Hepatocyte (in vitro differentiated cells): ENCODE data around the gene NIM1K. TPM values are rescaled to one million over a fixed set of nuclear protein-coding genes. Genes with fewer than 3 reads are reported as not detected.

Source experiments
- DNase-seq: peaks from one replicate; pipeline ENCODE4 v3.0.0-alpha.2; 2016; ENCODE audit warnings: low spot score
- H2AFZ ChIP-seq: fragments of 200-600 bp; sonication (generic); 2 replicates; pipeline ENCODE4 v1.6.0; 2016; ENCODE audit warnings: antibody characterized with exemption, mild to moderate bottlenecking
- H3K27ac ChIP-seq: fragments of 200-600 bp; sonication (generic); 2 replicates; pipeline ENCODE4 v1.5.1; 2016; ENCODE audit warnings: mild to moderate bottlenecking
- H3K27me3 ChIP-seq: fragments of 200-600 bp; sonication (generic); 2 replicates; pipeline ENCODE4 v1.6.1; 2016
- H3K36me3 ChIP-seq: fragments of 200-600 bp; sonication (generic); replicated peaks from 2 replicates; pipeline ENCODE4 v1.5.1; 2016; ENCODE audit warnings: low read depth; ENCODE audit not compliant: insufficient read depth
- H3K4me1 ChIP-seq: fragments of 200-600 bp; sonication (generic); 2 replicates; pipeline ENCODE4 v1.5.1; 2016; ENCODE audit warnings: mild to moderate bottlenecking, moderate library complexity; ENCODE audit not compliant: insufficient read depth
- H3K4me2 ChIP-seq: fragments of 200-600 bp; sonication (generic); 2 replicates; pipeline ENCODE4 v1.6.0; 2016
- H3K4me3 ChIP-seq: fragments of 200-600 bp; sonication (generic); 2 replicates; pipeline ENCODE4 v1.5.1; 2016; ENCODE audit warnings: mild to moderate bottlenecking
- H3K79me2 ChIP-seq: fragments of 200-600 bp; sonication (generic); 2 replicates; pipeline ENCODE4 v1.6.0; 2017; ENCODE audit warnings: mild to moderate bottlenecking
- H3K9me2 ChIP-seq: fragments of 200-600 bp; sonication (generic); replicated peaks from 2 replicates; pipeline ENCODE4 v1.6.0; 2017; ENCODE audit warnings: mild to moderate bottlenecking; ENCODE audit not compliant: insufficient read depth
- H3K9me3 ChIP-seq: fragments of 200-600 bp; sonication (generic); 2 replicates; pipeline ENCODE4 v1.5.1; 2016; ENCODE audit warnings: low read depth, mild to moderate bottlenecking
- H4K20me1 ChIP-seq: fragments of 200-600 bp; sonication (generic); 2 replicates; pipeline ENCODE4 v1.6.0; 2016; ENCODE audit warnings: mild to moderate bottlenecking; ENCODE audit not compliant: insufficient read depth, poor library complexity, severe bottlenecking
- CTCF ChIP-seq: fragments of 200-600 bp; sonication (generic); IDR thresholded peaks from 2 replicates; pipeline ENCODE4 v1.5.1; 2016; ENCODE audit warnings: antibody characterized with exemption, mild to moderate bottlenecking; ENCODE audit not compliant: poor library complexity
- EZH2 ChIP-seq: fragments of 200-600 bp; sonication (generic); IDR thresholded peaks from 2 replicates; pipeline ENCODE4 v1.6.1; 2016; ENCODE audit warnings: antibody characterized with exemption, mild to moderate bottlenecking, borderline replicate concordance
- EZH2phosphoT487 ChIP-seq: fragments of 200-600 bp; sonication (generic); IDR thresholded peaks from one replicate; pipeline ENCODE4 v1.6.1; 2018; ENCODE audit warnings: antibody characterized with exemption, mild to moderate bottlenecking, low read depth, moderate library complexity; ENCODE audit not compliant: unreplicated experiment, severe bottlenecking
- WGBS: methylation state at CpG from one replicate; pipeline ENCODE4 v1.1.6; 2016; ENCODE audit warnings: low lambda C conversion rate; ENCODE audit errors: missing lambda C conversion rate; 5-methylcytosine and 5-hydroxymethylcytosine counted together
- polyA plus RNA-seq: library from polyadenylated mRNA; unstranded; fragments of >200 nt; fragmentation: Nextera tagmentation; extraction: Ambion mirVana; gene quantifications from 2 replicates; pipeline ENCODE4 v1.2.1, GENCODE V29; 2016
- total RNA-seq: library from RNA; depleted of rRNA; stranded (reverse); fragments of >200 nt; gene quantifications from 2 replicates; pipeline ENCODE4 v1.2.3, GENCODE V29; 2014

The NIM1K gene
- total and polyA plus RNA-seq, 2 experiments from 2014 or later: not detected

GRCh38 chr5:43251754-43252153 is 59.7 kb downstream of the NIM1K start:
- Histone ChIP-seq H3K27me3 (peaks cover 3% of the 10 kb centered on the region), H3K4me2 (no peak overlapping the region), H3K4me3 (no peak overlapping the region), H4K20me1 (no peaks in the 10 kb centered on the region), H3K36me3 (no peaks in the 10 kb centered on the region), H2AFZ (no peak overlapping the region), H3K79me2 (no peaks in the 10 kb centered on the region), H3K27ac (no peak overlapping the region), H3K9me3 (no peaks in the 10 kb centered on the region), H3K9me2 (no peaks in the 10 kb centered on the region), H3K4me1 (no peaks in the 10 kb centered on the region)
- no peak for DNase-seq
- 83% methylated on average over 5 of the region's 5 CpGs for WGBS
- TF ChIP-seq EZH2phosphoT487 (no peak), CTCF (no peak), EZH2 (no peak)

- Histone ChIP-seq H3K4me2 (no peak overlapping the region), H3K4me3 (no peak overlapping the region), H3K27ac (no peak overlapping the region), H2AFZ (no peak overlapping the region), H3K27me3 (peaks cover 3% of the 10 kb centered on the region), H3K36me3 (no peaks in the 10 kb centered on the region), H3K9me3 (no peaks in the 10 kb centered on the region), H3K9me2 (no peaks in the 10 kb centered on the region), H3K4me1 (no peaks in the 10 kb centered on the region), H4K20me1 (no peaks in the 10 kb centered on the region), H3K79me2 (no peaks in the 10 kb centered on the region)
- TF ChIP-seq EZH2: no peak
- TF ChIP-seq EZH2phosphoT487: no peak
- no peak for TF ChIP-seq CTCF
- 62% methylated on average over 2 of the region's 2 CpGs for WGBS
- no peak for DNase-seq
These were observed 63.7 kb downstream of the NIM1K start for GRCh38 chr5:43255704-43256103.

- Histone ChIP-seq H3K4me3 (no peak overlapping the region), H3K9me2 (no peaks in the 10 kb centered on the region), H3K27ac (no peak overlapping the region), H3K4me2 (no peak overlapping the region), H3K79me2 (no peaks in the 10 kb centered on the region), H3K27me3 (peaks cover 3% of the 10 kb centered on the region), H2AFZ (no peak overlapping the region), H4K20me1 (no peaks in the 10 kb centered on the region), H3K4me1 (no peaks in the 10 kb centered on the region), H3K9me3 (no peaks in the 10 kb centered on the region), H3K36me3 (no peaks in the 10 kb centered on the region)
- no peak for DNase-seq
- WGBS: 18% methylated on average over 2 of the region's 2 CpGs
- TF ChIP-seq CTCF (no peak), EZH2 (no peak), EZH2phosphoT487 (no peak)
These were observed 64.4 kb downstream of the NIM1K start for GRCh38 chr5:43256261-43256966.
